ENCODE data around the gene FRMD4A. TPM values are rescaled to one million over a fixed set of nuclear protein-coding genes. Genes with fewer than 3 reads are reported as not detected.

Gene FRMD4A
- total and polyA plus RNA-seq, 2 of the 4 experiments (the other 2 are of a cell fraction): 30.3 to 68.8 TPM

GRCh38 chr10:13654846-13655245 lies 675.9 kb downstream of the FRMD4A start:
- no peak overlapping the region for H3K23ac ChIP-seq (ENCODE audit: low read depth, low read length)
- no peak overlapping the region for H3K56ac ChIP-seq (ENCODE audit: extremely low read depth, insufficient read depth, low read length)
- peaks cover 9% of the 10 kb centered on the region; the same call in 1 of the 2 replicates for H4K20me1 ChIP-seq (ENCODE audit: insufficient read depth, low read length)
- ChIA-PET CTCF (interaction anchor here (0.5 to 0.8 kb wide), 2 partner anchors 27 to 69 kb away, joined by 6 to 8 read pairs; no protein-coding TSS in a partner anchor), POLR2A (ENCODE audit: unreplicated experiment) (no interaction called here)
- intact Hi-C loops (cut with micrococcal nuclease): no loop called here
- H2BK15ac ChIP-seq (ENCODE audit: low read depth, low read length): no peak overlapping the region
- TF ChIP-seq MXI1 (IDR thresholded peaks at IDR 0.05; ENCODE audit: borderline replicate concordance, low read depth, low read length): no peak
- TF ChIP-seq MAZ (IDR thresholded peaks at IDR 0.05; ENCODE audit: borderline replicate concordance, low read depth, low read length): no peak
- TF ChIP-seq RFX5 (IDR thresholded peaks at IDR 0.05; ENCODE audit: low read depth, low read length): no peak
- TF ChIP-seq RCOR1 (IDR thresholded peaks at IDR 0.05; ENCODE audit: insufficient replicate concordance, low read length): no peak
- TF ChIP-seq USF2 (IDR thresholded peaks at IDR 0.05; ENCODE audit: low read depth, low read length): no peak
- TF ChIP-seq MAFK (IDR thresholded peaks at IDR 0.05; ENCODE audit: low read depth, low read length): no peak
- H3K4me2 ChIP-seq (ENCODE audit: low read depth, low read length): no peak overlapping the region
- H2BK20ac ChIP-seq (ENCODE audit: low read depth, low read length): no peak overlapping the region
- no CpG with 5 or more reads among the region's 4 CpGs for WGBS, 2 experiments (ENCODE audit: extremely low coverage in 2 of 2, insufficient read length in 1 of 2)
- H3K4ac ChIP-seq (ENCODE audit: low read depth, low read length): no peak overlapping the region
- no peak overlapping the region for H3K27ac ChIP-seq (ENCODE audit: insufficient read depth, low read length)
- in situ Hi-C loops (cut with MboI; ENCODE audit: low sequenced_read_pairs): loop anchor here (25.0 kb wide), 1 partner anchor 432 kb away; no protein-coding TSS in a partner anchor
- H4K91ac ChIP-seq (ENCODE audit: insufficient read depth, low read depth, low read length): no peak overlapping the region
- no peak overlapping the region for H4K5ac ChIP-seq (ENCODE audit: low read depth, low read length)
- no peak overlapping the region for H2AK5ac ChIP-seq (ENCODE audit: low read depth, low read length)
- H3K9me1 ChIP-seq (ENCODE audit: insufficient read depth, low read length): no peaks in the 10 kb centered on the region; the same call in 1 of the 2 replicates
- no peak overlapping the region for H2BK5ac ChIP-seq (ENCODE audit: low read depth, low read length, poor library complexity, severe bottlenecking)
- dilution Hi-C loops (cut with HindIII; ENCODE audit: low sequenced_read_pairs, unreplicated experiment): no loop called here
- no peak overlapping the region for H3K4me3 ChIP-seq (ENCODE audit: insufficient read depth, low read depth, low read length)
- H2AFZ ChIP-seq (replicated peaks; ENCODE audit: low read length, poor library complexity): no peak overlapping the region
- ATAC-seq (ENCODE audit: low read depth) (no peak), DNase-seq (no peak)
- H3K27me3 ChIP-seq (ENCODE audit: control insufficient read depth, insufficient read depth, low read length): no peaks in the 10 kb centered on the region
- H2AK9ac ChIP-seq (replicated peaks; ENCODE audit: low read depth, low read length, poor library complexity): no peak overlapping the region
- no peaks in the 10 kb centered on the region for H3K9me3 ChIP-seq (ENCODE audit: control insufficient read depth, insufficient read depth, low read length)
- no peak overlapping the region for H2BK120ac ChIP-seq (ENCODE audit: low read depth, low read length)
- no peak overlapping the region for H3K9ac ChIP-seq (ENCODE audit: low read depth, low read length)
- H3K18ac ChIP-seq (ENCODE audit: low read depth, low read length): no peak overlapping the region
- H3K4me1 ChIP-seq (ENCODE audit: control insufficient read depth, insufficient read depth, low read length): peaks cover 5% of the 10 kb centered on the region; the same call in 1 of the 2 replicates
- no peak overlapping the region for H3K14ac ChIP-seq (replicated peaks; ENCODE audit: low read depth, low read length)
- H3K79me1 ChIP-seq (ENCODE audit: low read depth in 1 of 2, low read length in 2 of 2): peaks cover 4 to 47% of the 10 kb centered on the region in 2 experiments; a peak in 3 of 4 replicates
- no TSS peak for BruUV-seq (replicated peaks)
- H4K8ac ChIP-seq (ENCODE audit: low read depth in 2 of 2, low read length in 2 of 2): no peak overlapping the region
- H3K36me3 ChIP-seq (ENCODE audit: control insufficient read depth, insufficient read depth, low read length): peaks cover 64% of the 10 kb centered on the region

All from IMR-90 (cell line).